Stimulated activated CD4-positive, alpha-beta T cell treated with anti-CD3 and anti-CD28 coated beads, Interleukin-2, amount 100 ng/mL, for 48 hours (primary cell): ENCODE results near the gene SUSD6.
"Not testable (repeated sequence)": the region's sequence is repeated elsewhere in the genome, so short reads cannot be mapped to it uniquely, and the experiment has no call there.

ENCODE experiments used
- DNase-seq, 2 donors: peaks; one replicate each; pipeline ENCODE4 v3.0.0-alpha.2; 2020

SUSD6 gene

GRCh38 chr14:69593018-69593677, 18.2 kb upstream of the SUSD6 start:
- no peak for DNase-seq

- DNase-seq, result no peak
Observed at GRCh38 chr14:69594846-69595245, 16.6 kb upstream of the SUSD6 start.

GRCh38 chr14:69595336-69595735, 16.1 kb upstream of the SUSD6 start:
- no peak for DNase-seq

- DNase-seq, result not testable (repeated sequence)
Observed at GRCh38 chr14:69599431-69599830, 12.0 kb upstream of the SUSD6 start.

- DNase-seq, result no peak
Observed at GRCh38 chr14:69600304-69600891, 11.0 kb upstream of the SUSD6 start.

GRCh38 chr14:69605738-69606137, 5.7 kb upstream of the SUSD6 start:
- DNase-seq, result no peak

- DNase-seq, result no peak
Observed at GRCh38 chr14:69606258-69607184, 4.9 kb upstream of the SUSD6 start.

GRCh38 chr14:69610020-69610873, 1.1 kb upstream of the SUSD6 start:
- DNase-seq, result no peak

GRCh38 chr14:69610874-69611171, 573 bp upstream of the SUSD6 start:
- no peak for DNase-seq

- no peak for DNase-seq
Observed at GRCh38 chr14:69612014-69612782, 802 bp downstream of the SUSD6 start.

- no peak for DNase-seq
Observed at GRCh38 chr14:69612783-69613130, 1.4 kb downstream of the SUSD6 start.

- DNase-seq, result no peak
Observed at GRCh38 chr14:69613312-69614073, 2.1 kb downstream of the SUSD6 start.

- no peak for DNase-seq
Observed at GRCh38 chr14:69614592-69614991, 3.2 kb downstream of the SUSD6 start.

GRCh38 chr14:69615121-69615495, 3.7 kb downstream of the SUSD6 start:
- no peak for DNase-seq

- DNase-seq, result no peak
Observed at GRCh38 chr14:69615496-69616407, 4.4 kb downstream of the SUSD6 start.

- DNase-seq, result no peak
Observed at GRCh38 chr14:69616408-69616773, 5.0 kb downstream of the SUSD6 start.

GRCh38 chr14:69617796-69618195, 6.4 kb downstream of the SUSD6 start:
- no peak for DNase-seq

GRCh38 chr14:69619012-69619411, 7.6 kb downstream of the SUSD6 start:
- DNase-seq, result no peak

GRCh38 chr14:69620211-69620611, 8.8 kb downstream of the SUSD6 start:
- DNase-seq, result no peak

GRCh38 chr14:69620981-69621380, 9.6 kb downstream of the SUSD6 start:
- DNase-seq, result no peak

GRCh38 chr14:69624136-69624535, 12.7 kb downstream of the SUSD6 start:
- no peak for DNase-seq
